CD14-positive monocyte (primary cell): ENCODE measurements around the gene ACACA. TPM values are rescaled to one million over a fixed set of nuclear protein-coding genes. Genes with fewer than 3 reads are reported as not detected.
"Not testable (repeated sequence)": the region's sequence is repeated elsewhere in the genome, so short reads cannot be mapped to it uniquely, and the experiment has no call there.

ENCODE experiments used
- DNase-seq, 3 donors: peaks; one replicate each; pipeline ENCODE4 v3.0.0-alpha.2; 2011 to 2022
- H2AFZ ChIP-seq: 2 replicates; pipeline ENCODE4 v1.6.0; 2012; ENCODE audit warnings: mild to moderate bottlenecking, low read depth, low read length, inconsistent platforms; ENCODE audit not compliant: insufficient read depth, poor library complexity, severe bottlenecking
- H3K27ac ChIP-seq, 2 donors: 1 replicate in 1 of 2; 2 replicates in 1 of 2; pipeline ENCODE4 v1.5.1; 2012 to 2013; ENCODE audit warnings: low read length in 2 of 2, control low read depth in 1 of 2, inconsistent platforms in 1 of 2, low read depth in 1 of 2, mild to moderate bottlenecking in 1 of 2
- H3K27me3 ChIP-seq, 2 donors: one replicate each; pipeline versions ENCODE4 v1.6.0 to v1.6.1; 2011 to 2013; ENCODE audit warnings: low read length in 2 of 2; ENCODE audit not compliant: control insufficient read depth in 2 of 2, insufficient read depth in 2 of 2
- H3K36me3 ChIP-seq, 2 donors: replicated peaks in 1 of 2; 1 replicate in 1 of 2; 2 replicates in 1 of 2; pipeline versions ENCODE4 v1.5.1 to v1.6.1; 2012 to 2013; ENCODE audit warnings: low read length in 2 of 2, control low read depth in 1 of 2, inconsistent platforms in 1 of 2, mild to moderate bottlenecking in 1 of 2; ENCODE audit not compliant: insufficient read depth in 2 of 2, control insufficient read depth in 1 of 2
- H3K4me1 ChIP-seq, 2 donors: 1 replicate in 1 of 2; 2 replicates in 1 of 2; pipeline versions ENCODE4 v1.5.1 to v1.6.1; 2012 to 2013; ENCODE audit warnings: low read length in 2 of 2, control low read depth in 1 of 2, inconsistent platforms in 1 of 2, mild to moderate bottlenecking in 1 of 2, moderate library complexity in 1 of 2; ENCODE audit not compliant: insufficient read depth in 2 of 2, control insufficient read depth in 1 of 2
- H3K4me2 ChIP-seq: replicated peaks from 2 replicates; pipeline ENCODE3; 2012; ENCODE audit warnings: low read length, moderate library complexity, mild to moderate bottlenecking; ENCODE audit not compliant: poor library complexity, severe bottlenecking; ENCODE audit errors: extremely low read depth
- H3K4me3 ChIP-seq, 3 experiments: fragments of 200-600 bp in 1 of 3; sonication (generic) in 1 of 3; replicated peaks in 1 of 3; 1 replicate in 2 of 3; 2 replicates in 1 of 3; pipeline ENCODE4 v1.5.1; 2011 to 2013; ENCODE audit warnings: low read length in 3 of 3, mild to moderate bottlenecking in 3 of 3, control low read depth in 2 of 3, low read depth in 2 of 3, inconsistent platforms in 1 of 3, moderate library complexity in 1 of 3
- H3K79me2 ChIP-seq: 2 replicates; pipeline ENCODE4 v1.6.0; 2012; ENCODE audit warnings: mild to moderate bottlenecking, control low read depth, inconsistent platforms, low read length, moderate library complexity; ENCODE audit not compliant: insufficient read depth
- H3K9ac ChIP-seq: 2 replicates; pipeline ENCODE4 v1.6.0; 2017; ENCODE audit warnings: low read length, mild to moderate bottlenecking; ENCODE audit not compliant: insufficient read depth, poor library complexity, severe bottlenecking
- H3K9me3 ChIP-seq, 2 donors: replicated peaks in 1 of 2; 1 replicate in 1 of 2; 2 replicates in 1 of 2; pipeline versions ENCODE4 v1.5.1 to v1.6.1; 2012 to 2013; ENCODE audit warnings: low read length in 2 of 2, control low read depth in 1 of 2; ENCODE audit not compliant: control insufficient read depth in 1 of 2, insufficient read depth in 1 of 2
- H4K20me1 ChIP-seq: 2 replicates; pipeline ENCODE4 v1.6.0; 2012; ENCODE audit warnings: mild to moderate bottlenecking, low read length, control low read depth, moderate library complexity; ENCODE audit not compliant: insufficient read depth
- H3K27ac Mint-ChIP-seq, 7 donors: one replicate each; pipeline ENCODE4 v1.8.0; 2020; ENCODE audit warnings: mild to moderate bottlenecking in 7 of 7, mixed read lengths in 7 of 7, moderate library complexity in 6 of 7, inconsistent platforms in 2 of 7
- H3K27me3 Mint-ChIP-seq, 3 donors: one replicate each; pipeline ENCODE4 v1.8.0; 2021 to 2022; ENCODE audit warnings: low read depth in 3 of 3, mild to moderate bottlenecking in 3 of 3, mixed read lengths in 3 of 3, moderate library complexity in 3 of 3, inconsistent platforms in 1 of 3
- H3K36me3 Mint-ChIP-seq, 2 donors: one replicate each; pipeline ENCODE4 v1.8.0; 2020; ENCODE audit warnings: mixed read lengths in 2 of 2, inconsistent platforms in 1 of 2, mild to moderate bottlenecking in 1 of 2
- H3K4me1 Mint-ChIP-seq: one replicate; pipeline ENCODE4 v1.8.0; 2020; ENCODE audit warnings: mild to moderate bottlenecking, mixed read lengths
- H3K4me3 Mint-ChIP-seq, 2 donors: one replicate each; pipeline ENCODE4 v1.8.0; 2020; ENCODE audit warnings: mild to moderate bottlenecking in 2 of 2, mixed read lengths in 2 of 2, moderate library complexity in 1 of 2
- H3K9me3 Mint-ChIP-seq, 7 donors: one replicate each; pipeline ENCODE4 v1.8.0; 2020 to 2022; ENCODE audit warnings: mixed read lengths in 7 of 7, mild to moderate bottlenecking in 6 of 7, moderate library complexity in 6 of 7, inconsistent platforms in 2 of 7
- WGBS: methylation state at CpG from one replicate; pipeline ENCODE4 v1.1.5; 2013; ENCODE audit warnings: missing lambda C conversion rate; ENCODE audit not compliant: insufficient coverage; 5-methylcytosine and 5-hydroxymethylcytosine counted together
- intact Hi-C, 2 donors: fragments of 100-400 bp; cut with micrococcal nuclease; formaldehyde crosslinking; loops; one replicate each; pipeline versions ENCODE4 v1.15.0 to v1.15.1; 2023
- polyA plus RNA-seq, 3 donors: library from polyadenylated mRNA; depleted of rRNA in 1 of 3; unstranded in 2 of 3; stranded (reverse) in 1 of 3; fragments of 300-500 nt in 2 of 3; fragments of >200 nt in 1 of 3; fragmentation: Illumina TruSeq in 2 of 3; gene quantifications; 1 replicate in 2 of 3; 2 replicates in 1 of 3; pipeline ENCODE4 v1.2.3, GENCODE V29; 2012 to 2021
- TF ChIP-seq, protein P1 (sequence below): fragments of 200-600 bp; IDR thresholded peaks from one replicate; pipeline ENCODE4 v1.8.0; 2022; ENCODE audit warnings: antibody characterized with exemption, mild to moderate bottlenecking

The ACACA gene
- polyA plus RNA-seq, 3 donors, result 3.5 to 4.6 (median 3.8) TPM

DNA sequence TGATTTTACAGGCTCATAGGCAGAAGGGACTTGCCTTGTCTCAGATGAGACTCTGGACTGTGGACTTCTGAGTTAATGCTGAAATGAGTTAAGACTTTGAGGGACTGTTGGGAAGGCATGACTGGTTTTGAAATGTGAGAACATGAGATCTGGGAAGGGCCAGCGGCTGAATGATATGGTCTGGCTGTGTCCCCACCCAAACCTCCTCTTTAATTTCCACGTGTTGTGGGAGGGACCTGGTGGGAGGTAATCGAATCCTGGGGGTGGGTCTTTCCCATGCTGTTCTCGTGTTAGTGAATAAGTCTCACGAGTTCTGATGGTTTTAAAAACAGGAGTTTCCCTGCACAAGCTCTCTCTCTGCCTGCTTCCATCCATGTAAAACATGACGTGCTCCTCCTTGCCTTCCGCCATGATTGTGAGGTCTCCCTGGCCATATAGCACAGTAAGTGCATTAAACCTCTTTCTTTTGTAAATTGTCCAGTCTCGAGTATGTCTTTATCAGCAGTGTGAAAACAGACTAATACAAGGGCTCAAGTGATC, 59.7 kb downstream of the ACACA start:
- not testable (repeated sequence) for H3K4me2 ChIP-seq, H3K27me3 Mint-ChIP-seq
- 100% methylated on average over 2 of the region's 8 CpGs for WGBS

DNA sequence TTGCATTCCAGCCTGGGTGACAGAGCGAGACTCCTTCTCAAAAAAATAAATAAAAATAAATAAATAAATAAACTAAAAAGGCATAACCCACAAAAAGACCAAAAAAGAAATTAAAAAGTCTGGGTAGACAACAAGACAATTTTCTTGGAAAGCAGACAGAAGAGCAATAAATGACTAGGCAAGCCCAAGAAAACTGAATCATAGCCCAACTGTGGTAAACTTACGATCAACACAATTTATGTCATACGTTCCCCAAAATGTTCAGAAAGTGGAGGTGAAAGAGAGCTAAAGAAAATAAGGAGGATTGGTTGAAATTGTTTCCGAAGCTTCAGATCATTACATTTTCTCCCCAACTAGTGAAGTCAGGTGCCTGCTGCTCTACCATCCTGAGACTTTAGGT, 62.1 kb downstream of the ACACA start:
- no peak for DNase-seq
- Mint-ChIP-seq H3K27ac (no peak overlapping the region), H3K36me3 (peaks cover 11% of the 10 kb centered on the region in 2 donors), H3K9me3 (peaks cover 0 to 6% (median 4%) of the 10 kb centered on the region in 7 donors), H3K4me1 (peaks cover 9% of the 10 kb centered on the region), H3K4me3 (no peak overlapping the region), H3K27me3 (no peaks in the 10 kb centered on the region)
- no peak overlapping the region for H3K27ac ChIP-seq
- no peak overlapping the region for H3K9ac ChIP-seq
- WGBS, result 100% methylated on average over 1 of the region's 4 CpGs
- intact Hi-C loops, result no loop called here
- H2AFZ ChIP-seq, result no peak overlapping the region
- no peaks in the 10 kb centered on the region for H3K79me2 ChIP-seq
- no peaks in the 10 kb centered on the region for H3K9me3 ChIP-seq
- H3K4me2 ChIP-seq, result no peak overlapping the region
- TF ChIP-seq, protein P1, sequence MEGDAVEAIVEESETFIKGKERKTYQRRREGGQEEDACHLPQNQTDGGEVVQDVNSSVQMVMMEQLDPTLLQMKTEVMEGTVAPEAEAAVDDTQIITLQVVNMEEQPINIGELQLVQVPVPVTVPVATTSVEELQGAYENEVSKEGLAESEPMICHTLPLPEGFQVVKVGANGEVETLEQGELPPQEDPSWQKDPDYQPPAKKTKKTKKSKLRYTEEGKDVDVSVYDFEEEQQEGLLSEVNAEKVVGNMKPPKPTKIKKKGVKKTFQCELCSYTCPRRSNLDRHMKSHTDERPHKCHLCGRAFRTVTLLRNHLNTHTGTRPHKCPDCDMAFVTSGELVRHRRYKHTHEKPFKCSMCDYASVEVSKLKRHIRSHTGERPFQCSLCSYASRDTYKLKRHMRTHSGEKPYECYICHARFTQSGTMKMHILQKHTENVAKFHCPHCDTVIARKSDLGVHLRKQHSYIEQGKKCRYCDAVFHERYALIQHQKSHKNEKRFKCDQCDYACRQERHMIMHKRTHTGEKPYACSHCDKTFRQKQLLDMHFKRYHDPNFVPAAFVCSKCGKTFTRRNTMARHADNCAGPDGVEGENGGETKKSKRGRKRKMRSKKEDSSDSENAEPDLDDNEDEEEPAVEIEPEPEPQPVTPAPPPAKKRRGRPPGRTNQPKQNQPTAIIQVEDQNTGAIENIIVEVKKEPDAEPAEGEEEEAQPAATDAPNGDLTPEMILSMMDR, result no peak
- peaks cover 0 to 5% of the 10 kb centered on the region in 2 donors for H3K4me1 ChIP-seq
- H3K27me3 ChIP-seq, result no peaks in the 10 kb centered on the region
- no peak overlapping the region for H3K4me3 ChIP-seq
- H4K20me1 ChIP-seq, result no peaks in the 10 kb centered on the region
- H3K36me3 ChIP-seq, result no peaks in the 10 kb centered on the region

More for the DNA sequence above, 59.7 kb downstream of the ACACA start:
- H3K36me3 ChIP-seq, H3K4me3 ChIP-seq, H3K27ac ChIP-seq, H3K9ac ChIP-seq, intact Hi-C loops, H3K4me1 Mint-ChIP-seq, H3K9me3 Mint-ChIP-seq, H2AFZ ChIP-seq, DNase-seq, H3K4me1 ChIP-seq, H3K36me3 Mint-ChIP-seq, H3K27ac Mint-ChIP-seq, H3K79me2 ChIP-seq, H4K20me1 ChIP-seq, H3K27me3 ChIP-seq, H3K4me3 Mint-ChIP-seq, H3K9me3 ChIP-seq: not testable (repeated sequence)
